Activated naive CD8-positive, alpha-beta T cell treated with anti-CD3 and anti-CD28 coated beads, Interleukin-2, amount 10 ng/mL, durations not matched to agents 7 days and 5 days (primary cell): ENCODE data around the gene RER1. TPM values are rescaled to one million over a fixed set of nuclear protein-coding genes. Genes with fewer than 3 reads are reported as not detected.

Experiments
- ATAC-seq: fragments of 150-1000 bp; cut with Tn5 transposase; one replicate; pipeline ENCODE4 v1.10.0; 2021; ENCODE audit warnings: low read depth, moderate library complexity
- POLR2A ChIA-PET: fragments of 350-600 bp; sonication (Branson Sonifier 250); formaldehyde crosslinking; loops from one replicate; lab custom pipeline; 2021; ENCODE audit warnings: antibody characterized with exemption; lab: Charles Lee
- DNase-seq: peaks from one replicate; pipeline ENCODE4 v3.0.0; 2021
- H3K27ac Mint-ChIP-seq: one replicate; pipeline ENCODE4 v1.8.0; 2022; ENCODE audit warnings: mild to moderate bottlenecking, mixed read lengths
- H3K27me3 Mint-ChIP-seq: one replicate; pipeline ENCODE4 v1.8.0; 2022; ENCODE audit warnings: mild to moderate bottlenecking, moderate library complexity, mixed read lengths
- H3K36me3 Mint-ChIP-seq: one replicate; pipeline ENCODE4 v1.8.0; 2021; ENCODE audit warnings: mild to moderate bottlenecking, mixed read lengths
- H3K4me1 Mint-ChIP-seq: one replicate; pipeline ENCODE4 v1.8.0; 2021; ENCODE audit warnings: mixed read lengths
- H3K4me3 Mint-ChIP-seq: one replicate; pipeline ENCODE4 v1.8.0; 2022; ENCODE audit warnings: mild to moderate bottlenecking, moderate library complexity, mixed read lengths
- H3K9me3 Mint-ChIP-seq: one replicate; pipeline ENCODE4 v1.8.0; 2021; ENCODE audit warnings: mixed read lengths
- total RNA-seq, 2 experiments: library from RNA; stranded (reverse); gene quantifications; one replicate each; pipeline ENCODE4 v1.2.3, GENCODE V29; 2021

RER1 gene, protein sequence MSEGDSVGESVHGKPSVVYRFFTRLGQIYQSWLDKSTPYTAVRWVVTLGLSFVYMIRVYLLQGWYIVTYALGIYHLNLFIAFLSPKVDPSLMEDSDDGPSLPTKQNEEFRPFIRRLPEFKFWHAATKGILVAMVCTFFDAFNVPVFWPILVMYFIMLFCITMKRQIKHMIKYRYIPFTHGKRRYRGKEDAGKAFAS
- total RNA-seq, result 100 to 1,000 TPM; 140 to 147 TPM

DNA sequence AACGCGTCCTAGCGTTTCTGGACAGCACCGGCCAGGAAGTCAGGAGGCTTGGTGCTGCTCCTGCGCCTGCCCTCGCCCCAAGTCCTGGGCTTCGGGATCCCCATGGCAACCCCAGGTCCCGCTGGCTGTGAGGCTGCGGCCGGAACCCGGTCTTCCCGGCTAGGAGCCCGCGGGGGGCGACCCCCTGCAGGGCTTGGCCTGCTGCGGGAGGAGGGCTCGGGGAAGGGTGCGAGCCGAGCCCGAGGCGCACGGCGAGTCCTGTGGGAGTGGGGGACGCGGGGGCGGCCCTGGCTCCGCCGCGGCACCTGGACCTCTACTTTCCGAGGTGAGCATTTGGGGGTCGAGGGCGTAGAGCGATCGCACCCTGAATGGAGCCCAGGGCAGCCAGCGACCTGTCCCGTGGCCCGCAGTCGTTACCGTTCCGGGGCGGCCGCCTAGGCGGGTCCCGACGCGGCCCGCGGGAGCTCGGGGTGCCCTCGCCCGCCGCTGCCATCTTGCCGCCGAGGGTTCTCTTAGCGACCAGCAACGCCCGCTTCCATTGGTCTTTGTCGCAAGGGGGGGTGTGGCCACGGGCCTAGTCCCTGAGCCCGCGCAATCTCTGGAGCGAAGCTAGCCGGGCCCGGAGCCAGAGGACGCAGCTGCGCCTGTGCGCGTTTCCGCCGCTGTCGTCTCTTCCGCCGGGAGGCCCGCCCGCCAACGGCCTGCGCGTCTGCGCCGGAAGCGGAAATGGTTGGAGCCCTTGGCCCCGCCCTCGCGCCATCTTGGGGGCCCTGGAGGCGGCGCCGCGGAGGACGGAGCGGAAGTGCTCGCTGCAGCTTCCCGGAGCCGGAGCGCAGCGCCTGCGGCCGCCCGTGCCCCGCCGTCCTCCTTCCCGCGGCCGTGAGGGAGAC lies at the start of gene RER1, which contains the start of gene MORN1:
Gene RER1 (plus strand): TSS at position 801 of the 890 bp plus-strand sequence. CDS start 3,950 bp downstream, outside the sequence.
Gene MORN1 (minus strand): TSS at position 514 of the 890 bp plus-strand sequence. CDS start 21 bp downstream, at position 493.
- Mint-ChIP-seq H3K4me3 (peak within 1 kb of the TSS; percentile 91), H3K27me3 (no peaks in the 10 kb centered on the region), H3K9me3 (no peaks in the 10 kb centered on the region), H3K27ac (peak within 1 kb of the TSS; percentile 86), H3K36me3 (peaks cover 5% of the 10 kb centered on the region), H3K4me1 (peaks cover 22% of the 10 kb centered on the region)
- POLR2A ChIA-PET, result interaction anchor here (0.6 to 3.7 kb wide), 25 partner anchors 9 to 799 kb away, joined by 3 to 25 read pairs (median 5); partner anchors contain the start of genes FAAP20, PANK4, PRXL2B and SKI
- ATAC-seq (peak; percentile 99), DNase-seq (peak; percentile 99)

DNA sequence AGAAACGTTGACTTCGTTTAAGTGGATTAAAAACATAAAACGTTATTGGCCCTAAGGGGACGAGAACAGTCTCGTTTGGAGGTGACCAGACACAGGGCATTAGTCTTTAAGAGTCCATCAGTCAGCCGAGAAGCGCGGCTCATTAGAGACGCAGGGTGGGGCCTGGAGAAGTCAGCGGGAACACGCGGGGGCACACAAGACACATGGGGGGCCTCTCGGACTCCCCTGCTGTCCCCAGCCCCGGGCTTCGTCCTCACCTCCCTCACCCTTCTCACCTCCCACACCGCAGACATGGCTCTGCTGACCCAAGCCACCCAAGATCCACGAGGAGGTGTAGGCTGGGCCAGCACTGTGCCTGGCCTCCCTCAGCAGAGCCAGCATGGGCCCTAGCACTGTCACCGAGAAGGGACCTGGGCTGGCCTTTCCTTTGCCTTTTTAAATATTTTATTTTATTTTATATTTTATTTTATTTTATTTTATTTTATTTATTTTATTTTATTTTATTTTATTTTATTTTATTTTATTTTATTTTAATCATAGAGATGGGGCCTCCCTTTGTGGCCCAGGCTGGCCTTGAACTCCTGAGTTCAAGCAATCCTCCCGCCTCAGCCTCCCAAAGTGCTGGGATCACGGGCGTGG lies 49.1 kb upstream of the RER1 start:
- ATAC-seq, result no peak
- no peaks in the 10 kb centered on the region for H3K36me3 Mint-ChIP-seq
- no peak overlapping the region for H3K4me3 Mint-ChIP-seq
- H3K9me3 Mint-ChIP-seq, result no peaks in the 10 kb centered on the region
- H3K27ac Mint-ChIP-seq, result no peak overlapping the region
- no peaks in the 10 kb centered on the region for H3K27me3 Mint-ChIP-seq
- DNase-seq, result no peak
- no peaks in the 10 kb centered on the region for H3K4me1 Mint-ChIP-seq
- POLR2A ChIA-PET, result no interaction called here

DNA sequence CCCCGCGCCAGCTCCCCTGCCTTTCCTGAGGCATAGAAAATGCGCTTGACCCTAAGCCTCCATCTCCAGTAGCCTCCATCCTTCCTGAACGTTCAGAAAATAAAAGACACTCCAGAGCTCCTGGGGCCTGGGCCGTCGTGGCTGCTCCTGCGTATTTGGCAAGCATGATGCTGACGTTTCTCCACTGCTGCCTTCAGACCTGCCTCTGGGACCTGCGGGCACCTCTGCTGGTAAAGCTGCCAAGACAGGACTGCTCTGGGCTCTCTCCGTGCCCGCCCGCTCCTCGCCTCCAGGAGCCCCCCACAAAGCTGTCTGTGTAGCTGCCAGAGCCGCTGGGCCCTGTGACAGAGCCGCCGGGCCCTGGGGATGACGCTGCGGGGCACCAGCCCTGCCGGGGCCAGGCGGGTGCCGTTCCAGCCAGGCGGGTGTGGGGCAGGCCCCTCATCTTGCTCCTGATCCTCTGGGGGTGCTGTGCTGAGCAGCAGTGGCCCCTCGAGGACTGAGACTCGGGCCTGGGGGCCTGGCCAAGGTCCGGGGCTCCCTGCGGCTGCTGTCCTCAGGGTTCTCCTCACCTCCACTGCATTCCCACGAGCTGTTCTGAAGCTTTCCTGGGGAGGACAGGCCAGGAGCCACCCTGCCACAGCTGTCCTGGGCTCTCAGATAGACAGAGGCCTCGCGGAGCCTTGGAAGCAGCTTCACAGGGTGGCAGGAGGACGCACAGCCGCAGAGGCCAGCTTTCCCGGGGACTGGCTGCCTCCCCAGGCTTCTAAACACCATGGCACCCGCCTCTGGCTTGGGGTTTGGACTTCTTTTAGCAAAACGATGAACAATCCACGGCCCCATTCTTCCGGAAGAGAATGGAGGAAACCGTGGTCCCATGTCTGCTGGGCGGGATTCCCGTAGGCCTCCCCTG lies 48.4 kb upstream of the RER1 start:
- Mint-ChIP-seq H3K4me3 (no peak overlapping the region), H3K36me3 (no peaks in the 10 kb centered on the region), H3K4me1 (no peaks in the 10 kb centered on the region), H3K9me3 (no peaks in the 10 kb centered on the region), H3K27ac (no peak overlapping the region), H3K27me3 (no peaks in the 10 kb centered on the region)
- no peak for DNase-seq
- no peak for ATAC-seq
- POLR2A ChIA-PET, result no interaction called here

DNA sequence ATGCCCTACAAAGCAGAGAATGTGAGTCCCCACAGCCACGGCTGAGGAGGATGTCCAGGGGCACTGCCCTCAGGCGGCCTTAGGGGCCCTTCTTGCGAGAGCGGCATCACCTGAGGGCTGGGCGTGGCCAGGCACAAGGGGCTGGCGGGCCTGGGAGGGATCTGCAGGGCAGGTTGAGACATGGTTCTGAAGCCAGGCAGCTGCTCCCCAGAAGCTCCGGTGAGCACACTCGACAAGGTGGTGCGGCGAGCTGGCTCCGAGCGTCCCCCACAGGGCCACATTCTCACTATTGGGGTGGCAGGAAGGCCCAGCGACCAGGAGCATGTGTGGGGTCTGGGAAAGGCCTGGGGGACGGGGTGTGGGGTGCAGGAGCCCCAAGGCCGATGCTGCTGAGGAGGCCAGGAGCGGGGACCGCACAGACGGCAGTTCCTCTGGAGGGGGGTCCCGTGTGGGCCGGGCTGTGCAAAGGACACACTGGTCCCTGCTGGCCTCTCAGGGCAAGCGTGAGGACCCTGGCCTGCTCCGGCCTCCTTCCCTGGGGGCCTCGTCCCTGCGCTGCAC lies 47.4 kb upstream of the RER1 start:
- H3K4me3 Mint-ChIP-seq, result no peak overlapping the region
- H3K9me3 Mint-ChIP-seq, result no peaks in the 10 kb centered on the region
- ATAC-seq (no peak), DNase-seq (no peak)
- H3K27ac Mint-ChIP-seq, result no peak overlapping the region
- POLR2A ChIA-PET, result no interaction called here
- H3K27me3 Mint-ChIP-seq, result no peaks in the 10 kb centered on the region
- no peaks in the 10 kb centered on the region for H3K36me3 Mint-ChIP-seq
- H3K4me1 Mint-ChIP-seq, result no peaks in the 10 kb centered on the region

DNA sequence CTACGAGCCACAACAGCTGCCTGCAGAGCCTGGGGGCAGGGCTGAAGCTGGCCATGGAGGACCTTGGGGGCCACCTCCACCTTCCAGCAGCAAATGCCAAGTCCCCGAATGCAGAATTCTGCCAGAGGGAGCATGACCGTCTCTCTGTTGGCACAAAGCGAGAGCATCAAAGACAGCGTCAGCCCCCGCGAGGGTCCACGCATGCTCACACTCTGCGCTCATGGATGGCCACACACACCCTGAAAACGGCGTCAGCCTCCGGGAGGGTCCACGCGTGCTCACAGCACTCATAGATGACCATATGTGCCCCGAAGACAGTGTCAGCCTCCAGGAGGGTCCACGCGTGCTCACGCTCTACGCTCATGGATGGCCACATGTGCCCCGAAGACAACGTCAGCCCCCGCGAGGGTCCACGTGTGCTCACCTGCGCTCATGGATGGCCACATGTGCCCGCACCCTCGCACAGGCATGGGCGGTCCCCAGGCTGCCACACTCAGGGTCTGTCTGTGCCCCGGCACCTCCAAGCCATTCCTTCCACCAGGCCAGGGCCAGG lies 46.8 kb upstream of the RER1 start:
- no peak overlapping the region for H3K4me3 Mint-ChIP-seq
- ATAC-seq (no peak), DNase-seq (no peak)
- no peaks in the 10 kb centered on the region for H3K36me3 Mint-ChIP-seq
- H3K27me3 Mint-ChIP-seq, result no peaks in the 10 kb centered on the region
- no peak overlapping the region for H3K27ac Mint-ChIP-seq
- no peaks in the 10 kb centered on the region for H3K4me1 Mint-ChIP-seq
- POLR2A ChIA-PET, result no interaction called here
- no peaks in the 10 kb centered on the region for H3K9me3 Mint-ChIP-seq

DNA sequence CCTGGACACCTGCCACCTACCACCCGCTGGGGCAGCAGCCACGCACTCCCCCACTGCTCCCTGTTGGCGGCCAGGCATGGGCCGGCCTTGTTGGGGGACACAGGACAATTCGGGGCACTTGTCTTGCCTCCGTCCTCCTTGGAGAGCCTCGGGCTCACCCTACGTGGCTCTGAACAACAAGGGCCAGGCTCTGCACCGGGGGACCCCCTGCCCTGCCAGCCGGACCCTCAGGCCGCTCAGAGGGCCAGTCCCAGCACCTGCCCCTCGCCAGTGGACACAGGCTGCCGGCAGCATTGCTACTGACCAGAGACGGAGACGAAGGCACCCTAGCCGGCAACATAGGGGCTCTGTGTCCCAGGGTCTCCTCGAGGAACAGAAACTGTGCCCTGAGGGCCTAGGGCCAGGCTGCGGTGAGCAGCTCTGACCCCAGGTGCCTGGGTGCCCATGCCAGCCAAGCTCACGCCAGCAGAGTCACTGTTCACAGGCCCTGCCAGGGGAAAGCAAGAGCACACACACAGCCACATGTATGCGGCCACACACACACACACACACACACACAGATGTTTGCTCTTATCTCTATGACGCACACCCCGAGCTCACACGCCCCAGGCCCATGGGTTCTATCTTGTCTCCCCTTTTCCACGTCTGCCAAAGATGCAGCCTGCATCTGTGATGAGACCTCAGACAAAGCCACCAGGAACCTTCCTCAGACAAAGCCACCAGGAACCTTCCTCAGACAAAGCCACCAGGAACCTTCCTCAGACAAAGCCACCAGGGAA lies 46.2 kb upstream of the RER1 start:
- DNase-seq (no peak), ATAC-seq (no peak)
- no peaks in the 10 kb centered on the region for H3K36me3 Mint-ChIP-seq
- H3K4me3 Mint-ChIP-seq, result no peak overlapping the region
- no peaks in the 10 kb centered on the region for H3K4me1 Mint-ChIP-seq
- POLR2A ChIA-PET, result no interaction called here
- H3K27ac Mint-ChIP-seq, result no peak overlapping the region
- no peaks in the 10 kb centered on the region for H3K9me3 Mint-ChIP-seq
- H3K27me3 Mint-ChIP-seq, result no peaks in the 10 kb centered on the region

DNA sequence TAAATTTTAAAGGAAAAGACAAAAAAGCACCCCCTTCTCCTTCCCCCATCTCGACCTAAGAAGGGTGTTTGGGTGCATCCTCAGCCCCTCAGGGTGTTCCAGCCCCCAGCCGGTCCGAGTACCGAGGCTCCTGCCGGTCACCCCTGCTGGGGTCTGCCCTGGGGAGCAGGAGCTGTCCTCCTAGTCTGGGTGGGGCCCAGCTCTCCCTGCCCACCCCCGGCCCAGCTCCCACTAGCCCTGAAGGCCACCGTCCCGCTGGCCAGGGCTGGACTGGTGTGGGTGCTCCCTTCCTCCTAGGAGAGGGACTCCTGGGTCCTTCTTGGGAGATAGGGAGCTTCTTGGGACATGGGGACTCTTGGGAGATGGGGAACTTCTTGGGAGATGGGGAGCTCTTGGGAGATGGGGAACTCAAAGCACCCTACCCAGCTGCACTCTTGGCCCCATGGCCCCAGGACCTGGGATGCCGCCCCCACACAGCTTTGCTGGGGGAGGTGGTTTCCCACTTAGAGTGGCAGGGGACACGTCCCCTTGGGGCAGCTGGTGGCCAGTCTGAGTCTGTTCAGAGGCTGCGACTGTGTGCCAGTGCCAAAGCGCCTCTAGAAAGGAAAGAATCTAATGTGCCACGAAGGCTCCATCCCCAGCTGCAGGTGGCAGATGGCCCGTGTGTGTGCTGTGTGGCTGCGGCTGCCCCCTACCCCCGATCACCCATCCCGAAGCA lies 44.8 kb upstream of the RER1 start:
- Mint-ChIP-seq H3K4me1 (no peaks in the 10 kb centered on the region), H3K27ac (no peak overlapping the region), H3K27me3 (no peaks in the 10 kb centered on the region), H3K4me3 (no peak overlapping the region), H3K36me3 (no peaks in the 10 kb centered on the region), H3K9me3 (no peaks in the 10 kb centered on the region)
- no peak for DNase-seq
- no peak for ATAC-seq
- POLR2A ChIA-PET, result no interaction called here

DNA sequence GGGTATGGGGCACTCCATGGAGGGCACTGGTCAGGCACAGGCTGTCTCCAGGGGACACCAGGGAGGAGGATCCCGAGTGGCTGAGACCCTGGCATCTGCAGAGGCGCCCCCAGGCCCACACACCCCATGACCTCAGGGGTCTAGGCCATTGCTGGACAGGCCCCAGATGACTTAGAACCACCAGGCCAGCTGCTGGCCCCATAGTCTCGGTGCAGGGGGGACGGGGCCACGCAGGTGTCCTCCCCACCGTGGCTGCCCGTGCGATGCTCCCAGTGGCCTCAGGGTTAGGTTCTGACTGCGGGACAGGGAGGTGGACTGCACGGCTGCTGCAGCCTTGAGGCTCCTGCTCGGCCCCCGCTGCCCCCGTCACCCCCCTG lies 44.2 kb upstream of the RER1 start:
- Mint-ChIP-seq H3K9me3 (no peaks in the 10 kb centered on the region), H3K27ac (no peak overlapping the region), H3K4me3 (no peak overlapping the region), H3K36me3 (no peaks in the 10 kb centered on the region), H3K4me1 (no peaks in the 10 kb centered on the region), H3K27me3 (no peaks in the 10 kb centered on the region)
- ATAC-seq (no peak), DNase-seq (no peak)
- POLR2A ChIA-PET, result no interaction called here

DNA sequence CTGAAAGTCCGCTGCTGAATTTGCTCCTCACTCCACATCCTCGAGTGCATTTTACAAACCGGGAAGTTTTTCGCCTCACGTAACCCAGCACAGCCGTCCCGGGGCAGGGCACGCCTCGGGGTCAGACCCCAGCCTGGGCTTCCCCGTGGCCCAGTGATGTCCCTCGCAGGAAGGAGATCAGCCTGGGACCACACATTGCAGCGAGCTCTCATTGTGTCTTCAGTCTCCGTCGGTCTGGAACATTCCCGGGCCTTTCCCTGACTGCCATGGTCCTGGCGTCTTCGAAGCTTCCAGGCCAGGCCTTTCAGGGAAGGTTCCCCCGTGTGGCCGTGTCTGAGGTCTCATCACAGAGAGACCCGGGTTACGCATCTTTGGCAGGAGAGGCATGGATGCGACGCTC lies 43.7 kb upstream of the RER1 start:
- ATAC-seq (no peak), DNase-seq (no peak)
- H3K27ac Mint-ChIP-seq, result no peak overlapping the region
- H3K36me3 Mint-ChIP-seq, result no peaks in the 10 kb centered on the region
- H3K9me3 Mint-ChIP-seq, result no peaks in the 10 kb centered on the region
- no peak overlapping the region for H3K4me3 Mint-ChIP-seq
- no peaks in the 10 kb centered on the region for H3K27me3 Mint-ChIP-seq
- H3K4me1 Mint-ChIP-seq, result no peaks in the 10 kb centered on the region
- POLR2A ChIA-PET, result no interaction called here

DNA sequence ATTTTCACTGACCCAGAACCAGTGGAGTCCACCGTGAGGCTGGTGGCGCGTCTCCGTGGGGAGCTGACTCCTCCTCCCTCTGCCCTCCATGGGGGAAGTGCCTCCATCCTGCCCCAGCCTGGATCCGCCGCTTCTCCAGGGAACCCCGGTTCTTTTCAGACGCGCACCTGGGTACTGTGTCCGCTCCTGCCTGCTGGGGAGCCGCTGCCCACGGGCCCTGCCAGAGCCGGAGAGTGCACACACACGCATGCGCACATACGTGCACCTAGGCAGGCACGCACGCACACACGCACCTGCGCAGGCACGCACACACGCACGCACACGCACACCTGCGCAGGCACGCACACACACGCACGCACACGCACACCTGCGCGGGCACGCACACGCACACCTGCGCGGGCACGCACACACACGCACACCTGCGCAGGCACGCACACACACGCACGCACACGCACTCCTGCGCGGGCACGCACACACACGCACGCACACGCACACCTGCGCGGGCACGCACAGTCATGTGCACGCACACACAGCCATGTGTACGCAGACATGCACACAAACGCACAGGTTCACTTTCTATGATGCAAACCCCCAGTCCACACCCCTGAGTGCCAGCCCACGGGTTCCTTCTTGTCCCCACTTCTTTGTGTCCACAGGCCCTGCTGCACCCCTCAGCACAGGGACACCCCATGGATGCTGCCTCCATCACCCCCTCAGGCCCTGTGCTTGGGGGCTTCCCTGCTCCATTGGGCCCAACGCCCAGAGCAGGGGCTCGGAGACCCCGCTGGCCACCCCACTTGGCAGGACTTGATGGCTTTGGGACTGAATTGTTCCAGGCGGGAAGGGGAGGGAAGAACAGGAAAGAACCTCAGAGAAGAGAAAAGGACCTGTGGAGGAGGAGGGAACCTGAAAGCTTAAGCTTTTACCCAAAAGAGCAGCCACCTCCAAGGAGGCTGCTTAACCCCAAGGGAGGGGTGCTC lies 43.0 kb upstream of the RER1 start:
- Mint-ChIP-seq H3K36me3 (no peaks in the 10 kb centered on the region), H3K4me3 (no peak overlapping the region), H3K27me3 (no peaks in the 10 kb centered on the region), H3K9me3 (no peaks in the 10 kb centered on the region), H3K4me1 (no peaks in the 10 kb centered on the region), H3K27ac (no peak overlapping the region)
- ATAC-seq (no peak), DNase-seq (no peak)
- POLR2A ChIA-PET, result no interaction called here

DNA sequence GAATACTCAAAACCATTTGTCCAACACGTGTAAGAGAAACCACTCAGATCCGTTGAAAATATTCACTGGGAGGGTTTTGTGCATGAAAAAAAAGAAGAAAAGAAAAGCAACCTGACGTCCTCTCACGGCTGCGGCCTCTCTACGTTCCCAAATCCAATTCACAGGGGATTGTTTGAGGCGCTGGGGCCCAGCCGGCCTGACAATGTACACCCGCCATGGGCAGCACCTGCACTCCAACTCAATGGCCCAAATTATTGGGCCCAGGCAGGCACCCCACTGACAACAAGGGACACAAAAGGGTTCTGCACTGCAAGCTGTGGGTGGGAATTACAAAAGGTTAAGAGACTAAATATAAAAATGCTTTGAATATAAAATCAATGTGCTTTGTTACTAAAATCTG lies 41.8 kb upstream of the RER1 start:
- POLR2A ChIA-PET, result no interaction called here
- Mint-ChIP-seq H3K4me3 (no peak overlapping the region), H3K27me3 (no peaks in the 10 kb centered on the region), H3K9me3 (no peaks in the 10 kb centered on the region), H3K27ac (no peak overlapping the region), H3K4me1 (no peaks in the 10 kb centered on the region), H3K36me3 (no peaks in the 10 kb centered on the region)
- ATAC-seq, result no peak
- no peak for DNase-seq
